ENCODE results near the gene TMOD1.

The TMOD1 gene

GRCh38 chr9:97632985-97633858 is 131.8 kb downstream of the TMOD1 start, which contains the start of the genes NCBP1 and TSTD2:
Gene NCBP1 (plus strand): TSS chr9:97633821. CDS start chr9:97633882, 61 bp downstream.
Gene TSTD2 (minus strand): TSS chr9:97633368. CDS start chr9:97627562, 5,806 bp downstream.
- DNase-seq (ENCODE audit: low spot score): peak; percentile 97

DNA sequence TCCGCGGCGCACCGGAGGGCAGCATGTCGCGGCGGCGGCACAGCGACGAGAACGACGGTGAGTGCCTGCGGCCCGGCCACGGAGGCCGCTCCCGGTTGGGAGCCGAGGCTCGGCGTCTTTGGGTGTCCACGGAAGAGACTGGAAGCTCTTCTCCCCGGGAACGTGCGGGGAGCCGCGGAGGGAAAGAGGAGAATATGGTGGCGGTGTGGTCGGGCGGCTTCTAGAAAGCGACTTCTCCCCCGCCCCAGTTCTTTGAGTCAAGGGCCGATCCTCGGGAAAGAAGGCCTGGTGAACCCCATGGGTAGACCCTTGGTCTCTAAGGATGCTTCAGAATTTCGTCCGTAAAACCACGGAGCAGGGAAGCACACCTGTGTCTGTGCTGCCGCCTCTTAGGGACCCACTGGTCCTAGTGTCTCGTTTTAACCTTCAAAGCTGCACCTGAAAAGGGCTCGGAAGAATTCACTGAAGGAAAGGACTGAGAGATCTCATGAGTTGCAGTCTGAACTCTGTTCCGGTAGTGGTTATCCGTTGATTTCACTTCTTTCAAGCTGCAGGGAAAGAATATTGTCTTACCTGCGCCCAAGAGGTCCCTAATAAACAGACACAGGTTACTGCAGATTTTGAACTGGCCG is 132.5 kb downstream of the TMOD1 start:
- no peak for DNase-seq (ENCODE audit: low spot score)

- DNase-seq (ENCODE audit: low spot score): no peak
Measured at GRCh38 chr9:97635026-97635425, 133.6 kb downstream of the TMOD1 start.

GRCh38 chr9:97636903-97637302 is 135.4 kb downstream of the TMOD1 start:
- DNase-seq (ENCODE audit: low spot score): no peak

GRCh38 chr9:97638666-97639065 is 137.2 kb downstream of the TMOD1 start:
- DNase-seq (ENCODE audit: low spot score): no peak

- DNase-seq (ENCODE audit: low spot score): no peak
Measured at GRCh38 chr9:97640325-97640724, 138.9 kb downstream of the TMOD1 start.

- no peak for DNase-seq (ENCODE audit: low spot score)
Measured at GRCh38 chr9:97645720-97646119, 144.3 kb downstream of the TMOD1 start.

DNA sequence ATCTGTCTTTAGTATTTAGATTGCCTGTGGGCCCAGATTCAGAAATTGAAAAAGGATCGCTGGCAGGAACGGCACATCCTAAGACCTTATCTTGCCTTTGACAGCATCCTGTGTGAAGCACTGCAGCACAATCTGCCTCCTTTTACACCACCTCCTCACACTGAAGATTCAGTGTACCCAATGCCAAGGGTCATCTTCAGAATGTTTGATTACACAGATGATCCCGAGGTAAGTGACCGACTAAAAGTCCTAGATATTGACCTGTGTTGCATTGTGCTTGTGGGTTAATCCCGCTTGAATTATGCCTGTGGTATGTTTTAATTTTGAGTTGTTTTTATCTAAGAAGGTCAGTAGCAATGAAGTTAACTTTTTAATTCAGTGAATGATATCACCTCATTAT is 146.5 kb downstream of the TMOD1 start:
- no peak for DNase-seq (ENCODE audit: low spot score)
